GM18870 (cell line): ENCODE measurements around the gene REPS1.
"Not testable (repeated sequence)": the region's sequence is repeated elsewhere in the genome, so short reads cannot be mapped to it uniquely, and the experiment has no call there.

ENCODE experiments used
- ATAC-seq: cut with Tn5 transposase; IDR thresholded peaks from one replicate; pipeline ENCODE4 v1.9.1; 2021; ENCODE audit warnings: moderate library complexity; ENCODE audit not compliant: unreplicated experiment

The REPS1 gene, protein sequence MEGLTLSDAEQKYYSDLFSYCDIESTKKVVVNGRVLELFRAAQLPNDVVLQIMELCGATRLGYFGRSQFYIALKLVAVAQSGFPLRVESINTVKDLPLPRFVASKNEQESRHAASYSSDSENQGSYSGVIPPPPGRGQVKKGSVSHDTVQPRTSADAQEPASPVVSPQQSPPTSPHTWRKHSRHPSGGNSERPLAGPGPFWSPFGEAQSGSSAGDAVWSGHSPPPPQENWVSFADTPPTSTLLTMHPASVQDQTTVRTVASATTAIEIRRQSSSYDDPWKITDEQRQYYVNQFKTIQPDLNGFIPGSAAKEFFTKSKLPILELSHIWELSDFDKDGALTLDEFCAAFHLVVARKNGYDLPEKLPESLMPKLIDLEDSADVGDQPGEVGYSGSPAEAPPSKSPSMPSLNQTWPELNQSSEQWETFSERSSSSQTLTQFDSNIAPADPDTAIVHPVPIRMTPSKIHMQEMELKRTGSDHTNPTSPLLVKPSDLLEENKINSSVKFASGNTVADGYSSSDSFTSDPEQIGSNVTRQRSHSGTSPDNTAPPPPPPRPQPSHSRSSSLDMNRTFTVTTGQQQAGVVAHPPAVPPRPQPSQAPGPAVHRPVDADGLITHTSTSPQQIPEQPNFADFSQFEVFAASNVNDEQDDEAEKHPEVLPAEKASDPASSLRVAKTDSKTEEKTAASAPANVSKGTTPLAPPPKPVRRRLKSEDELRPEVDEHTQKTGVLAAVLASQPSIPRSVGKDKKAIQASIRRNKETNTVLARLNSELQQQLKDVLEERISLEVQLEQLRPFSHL

DNA sequence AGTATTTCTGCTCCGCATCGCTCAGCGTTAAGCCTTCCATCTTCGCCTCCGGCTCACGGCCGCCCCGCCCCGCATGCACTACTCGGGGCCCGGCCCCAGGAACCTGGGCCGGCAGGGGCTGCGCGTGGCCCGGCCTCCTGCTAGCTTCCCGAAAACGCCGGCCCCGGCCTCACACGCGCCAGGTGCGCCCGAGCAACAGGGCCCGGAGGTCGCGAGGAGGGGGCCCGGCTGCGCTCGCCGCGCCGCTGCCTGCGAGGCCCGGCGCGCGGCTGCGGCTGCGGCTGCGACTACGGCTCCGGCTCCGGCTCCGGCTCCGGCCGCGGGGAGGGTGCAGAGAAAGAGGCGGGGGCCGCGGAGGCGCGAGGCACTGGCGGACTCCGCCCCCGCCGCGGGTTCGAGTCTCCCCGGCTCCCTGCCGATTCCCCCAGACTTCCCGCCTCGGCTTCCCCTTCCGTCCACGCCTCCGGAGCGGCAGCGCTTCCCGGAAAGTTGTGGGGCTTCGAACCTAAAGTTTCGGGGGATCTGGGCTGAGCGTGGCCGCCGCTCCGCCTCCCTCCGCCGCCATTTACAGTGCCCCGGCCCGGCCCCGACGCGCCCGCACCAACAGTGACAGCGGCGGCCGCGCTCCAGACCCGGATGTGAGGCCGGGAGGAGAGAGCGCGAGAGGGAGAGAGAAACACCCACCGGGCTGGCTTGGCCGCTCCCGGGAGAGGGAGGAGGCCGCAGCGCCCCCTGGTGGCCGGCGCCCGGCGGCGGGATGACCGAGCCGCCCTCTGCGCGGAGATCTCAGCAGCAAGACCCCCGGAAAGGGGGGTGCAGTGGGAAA is at the start of gene REPS1:
REPS1 (minus strand) TSS at position 611 of the 826 bp plus-strand sequence; CDS start at position 40, 571 bp downstream.
- peak; percentile 75 for ATAC-seq

DNA sequence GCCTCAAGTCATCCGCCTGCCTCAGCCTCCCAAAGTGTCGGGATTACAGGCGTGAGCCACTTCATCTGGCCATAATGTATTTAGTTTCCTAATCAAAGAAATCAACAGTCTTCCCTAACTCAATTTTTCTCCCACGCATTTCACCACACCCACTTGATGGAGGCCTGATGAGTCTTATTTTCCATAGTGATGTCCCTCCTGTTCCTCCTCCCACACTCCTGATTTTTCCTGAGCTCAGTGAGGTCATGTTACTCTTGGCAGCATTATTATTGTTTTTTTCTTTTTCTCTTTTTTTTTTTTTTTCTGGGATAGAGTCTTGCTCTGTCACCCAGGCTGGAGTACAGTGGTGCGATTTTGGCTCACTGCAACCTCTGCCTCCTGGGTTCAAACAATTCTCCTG is 49.4 kb upstream of the REPS1 start:
- no peak for ATAC-seq

DNA sequence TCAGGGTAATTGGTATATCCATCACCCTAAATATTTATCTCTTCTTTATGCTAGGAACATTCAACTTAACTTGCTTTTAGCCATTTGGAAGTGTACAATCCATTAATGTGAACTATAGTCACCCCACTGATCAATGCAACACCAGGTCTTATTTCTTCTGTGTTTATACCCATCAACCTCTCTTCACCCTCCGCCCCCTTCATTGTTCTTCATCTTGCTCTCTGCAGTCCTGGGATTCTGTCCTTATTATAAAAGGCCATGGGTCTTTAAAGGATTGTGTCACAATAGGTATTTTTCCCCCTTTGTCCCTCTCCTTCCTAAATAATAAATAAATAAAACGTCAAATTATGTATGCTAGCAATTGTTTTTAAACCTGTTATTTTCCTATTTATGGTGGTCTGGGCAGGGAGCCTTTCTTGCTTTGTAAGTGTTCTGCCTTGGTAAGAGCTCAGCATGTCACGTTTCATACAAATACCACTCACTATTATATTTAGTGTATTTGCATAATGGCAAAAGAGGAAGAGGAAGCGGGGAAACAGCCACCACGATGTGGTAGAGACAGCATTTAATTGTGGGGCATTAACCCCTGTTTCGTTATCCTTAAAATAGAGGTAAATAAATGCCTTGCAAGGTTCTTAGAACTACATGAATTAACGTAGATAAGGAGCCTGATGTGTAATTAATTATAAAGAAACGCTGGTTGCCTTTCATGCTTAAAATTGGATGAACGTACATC is 42.3 kb upstream of the REPS1 start:
- ATAC-seq, result peak; percentile 76

DNA sequence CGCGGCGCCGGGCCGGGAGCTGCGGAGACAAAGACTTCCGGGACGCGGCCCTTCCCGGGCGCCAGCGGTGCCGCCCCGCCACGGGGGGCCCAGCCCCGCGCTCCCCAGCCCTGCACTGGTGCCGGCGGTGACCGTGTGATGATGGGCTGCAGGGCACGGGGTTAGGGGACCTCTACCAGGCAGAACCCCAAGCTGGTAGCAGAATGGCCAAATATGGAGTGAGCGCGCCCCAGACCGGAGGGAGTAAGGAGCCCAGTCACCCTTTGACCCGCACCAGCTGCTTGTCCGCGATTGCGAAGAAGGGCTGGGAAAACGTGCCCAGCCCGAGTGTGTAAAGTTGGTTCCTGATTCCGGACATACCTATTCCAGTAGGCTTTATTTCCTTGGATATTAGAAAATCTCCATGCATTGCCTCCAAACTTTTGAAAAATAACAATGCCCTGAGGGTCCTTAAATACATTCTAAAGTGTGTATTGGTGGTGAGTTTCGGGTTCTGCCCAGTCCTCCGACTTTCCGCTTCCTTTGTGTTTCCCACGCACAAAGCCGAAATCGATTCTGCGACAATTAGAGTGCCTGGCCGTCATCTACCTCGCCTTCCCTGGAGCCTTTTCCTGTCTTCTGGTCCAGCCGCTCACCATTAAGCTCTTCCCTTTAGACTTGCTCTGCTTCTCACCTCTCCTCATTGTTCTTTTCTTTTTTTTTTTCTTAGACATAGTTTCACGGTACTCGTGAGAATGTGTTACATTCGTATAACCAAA is 41.6 kb upstream of the REPS1 start:
- ATAC-seq, result peak; percentile 26

DNA sequence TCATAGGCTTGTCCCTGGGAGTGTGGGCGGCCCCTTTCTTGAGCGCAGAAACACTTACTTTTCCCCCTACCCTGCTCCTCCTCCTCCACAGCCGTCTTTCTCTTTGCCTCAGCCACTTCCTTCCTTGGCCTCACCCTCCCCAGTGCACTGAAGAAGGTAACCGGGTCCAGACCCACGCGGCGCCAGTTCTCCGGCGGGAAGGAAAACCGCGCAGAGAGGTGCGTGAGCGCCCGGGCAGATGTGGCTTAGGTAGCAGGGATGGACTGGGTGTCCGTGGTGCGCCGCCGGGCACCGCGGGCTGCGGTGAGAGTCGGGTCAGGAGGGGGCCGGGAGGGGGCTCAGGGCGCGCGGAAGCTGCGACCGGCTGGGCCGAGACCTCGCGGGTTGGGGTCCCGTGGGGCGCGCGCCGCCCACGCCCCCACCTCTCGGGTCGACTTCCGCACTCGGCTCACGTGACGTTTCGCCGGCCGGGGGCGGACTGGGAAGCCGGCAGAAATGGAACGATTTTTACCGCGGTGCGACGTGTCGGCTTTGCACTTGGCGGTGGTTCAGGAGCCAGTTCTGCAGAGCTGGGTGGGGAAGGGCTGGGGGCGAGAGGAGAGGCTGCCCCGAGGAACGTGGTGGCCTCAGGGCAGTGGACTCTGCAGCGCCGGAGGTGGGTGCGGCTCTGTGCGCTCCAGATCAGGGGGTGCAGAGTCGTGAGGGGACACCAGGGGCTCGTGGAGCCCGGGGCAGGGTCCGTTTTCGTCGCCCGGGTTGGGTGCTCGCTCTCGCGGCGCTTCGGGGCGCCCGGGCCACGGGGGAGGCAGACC is 40.8 kb upstream of the REPS1 start, which contains the start of gene ABRACL:
ABRACL (plus strand) TSS at position 88 of the 812 bp plus-strand sequence. CDS start 5,416 bp downstream, outside the sequence.
- peak; percentile 44 for ATAC-seq

DNA sequence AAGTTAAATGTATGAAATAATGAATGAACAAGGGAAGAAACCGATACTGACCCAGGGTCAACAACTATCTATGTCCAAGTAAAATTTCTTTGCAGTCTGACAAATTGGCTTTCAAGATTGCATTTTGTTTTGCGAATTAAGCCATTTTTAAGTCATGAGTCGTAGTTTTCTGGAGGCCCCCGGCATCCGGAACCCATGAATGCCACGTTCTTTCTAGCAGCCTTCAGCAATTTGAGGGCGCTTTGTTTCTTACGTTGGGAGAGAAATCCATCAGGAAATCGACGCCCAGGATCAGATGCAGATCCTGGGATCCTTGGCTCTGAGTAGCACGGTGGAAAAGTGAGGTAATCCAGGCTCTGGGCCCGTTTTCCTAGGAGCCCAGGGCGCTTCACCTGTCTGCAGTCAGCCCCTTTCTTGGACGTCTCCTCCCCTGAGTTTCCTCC is 40.2 kb upstream of the REPS1 start:
- peak; percentile 3 for ATAC-seq

DNA sequence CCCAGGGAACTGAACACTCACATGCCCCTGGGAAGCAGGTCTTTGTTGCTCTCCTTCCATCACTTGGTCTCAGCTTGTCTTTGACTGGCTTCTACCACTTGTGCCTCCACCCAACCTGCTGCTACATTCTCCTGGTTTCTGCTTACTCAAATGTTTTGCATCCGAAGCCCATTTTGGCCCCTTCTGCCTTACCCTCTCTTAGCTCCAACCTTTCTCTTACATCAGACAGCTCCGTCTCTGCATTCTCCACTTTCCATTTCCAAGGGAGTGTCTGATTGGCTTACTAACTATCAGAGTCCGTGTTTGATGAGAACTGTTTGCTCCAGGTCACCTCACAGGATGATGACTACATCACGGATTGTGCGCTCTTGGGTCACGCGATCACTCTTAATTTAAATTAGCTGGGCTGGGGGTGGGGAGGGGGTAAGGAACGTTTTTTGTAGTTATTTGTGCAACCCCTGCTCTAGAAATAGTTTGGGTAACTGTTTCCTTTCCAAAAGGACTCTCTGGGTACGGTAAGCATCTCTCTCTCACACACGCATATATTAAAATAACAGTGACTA is 39.6 kb upstream of the REPS1 start:
- ATAC-seq, result no peak

DNA sequence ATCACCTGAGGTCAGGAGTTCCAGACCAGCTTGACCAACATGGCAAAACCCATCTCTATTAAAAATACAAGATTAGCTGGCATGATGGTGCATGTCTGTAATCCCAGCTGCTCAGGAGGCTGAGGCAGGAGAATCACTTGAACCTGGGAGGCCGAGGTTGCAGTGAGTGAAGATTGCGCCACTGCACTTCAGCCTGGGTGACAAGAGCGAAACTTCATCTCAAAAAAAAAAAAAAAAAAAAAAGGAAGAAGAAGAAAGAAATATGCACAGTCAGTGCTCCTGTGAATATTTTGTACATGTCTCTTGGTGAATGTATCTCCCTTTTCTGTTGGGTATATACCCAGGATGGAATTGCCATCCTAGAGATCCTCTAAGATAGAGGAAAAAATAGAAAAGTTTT is 37.4 kb upstream of the REPS1 start:
- ATAC-seq, result not testable (repeated sequence)

DNA sequence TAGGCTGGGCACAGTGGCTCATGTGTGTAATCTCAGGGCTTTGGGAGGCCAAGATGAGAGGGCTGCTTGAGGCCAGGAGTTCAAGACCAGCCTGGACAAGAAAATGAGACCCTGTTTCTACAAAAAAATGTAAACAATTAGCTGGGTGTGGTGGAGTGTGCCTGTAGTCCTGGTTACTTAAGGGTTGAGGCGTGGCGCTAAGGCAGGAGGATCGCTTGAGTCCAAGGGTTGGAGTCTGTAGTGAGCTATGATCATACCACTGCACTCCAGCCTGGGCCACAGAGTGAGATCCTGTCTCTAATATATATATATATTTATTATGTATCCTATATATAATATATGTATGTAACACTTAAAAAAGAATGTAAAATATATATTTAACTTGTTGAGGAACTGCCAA is 32.6 kb upstream of the REPS1 start:
- no peak for ATAC-seq

DNA sequence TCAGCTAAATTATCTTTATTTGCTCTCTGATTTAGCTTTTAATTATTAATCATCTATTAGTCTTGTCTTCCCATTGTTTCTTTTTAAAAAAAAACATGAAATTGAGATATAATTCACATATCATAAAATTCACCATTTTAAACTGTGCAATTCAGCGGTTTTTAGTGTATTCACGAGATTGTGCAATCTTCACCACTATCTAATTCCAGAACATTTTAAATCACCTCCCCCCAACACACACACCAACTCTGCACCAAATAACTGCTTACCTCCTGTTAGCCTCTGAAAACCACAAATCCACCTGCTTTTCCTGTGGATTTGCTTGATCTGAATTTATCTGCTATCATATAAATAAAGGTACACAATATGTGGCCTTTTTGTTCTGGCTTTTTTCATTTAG is 31.7 kb upstream of the REPS1 start:
- ATAC-seq, result no peak

DNA sequence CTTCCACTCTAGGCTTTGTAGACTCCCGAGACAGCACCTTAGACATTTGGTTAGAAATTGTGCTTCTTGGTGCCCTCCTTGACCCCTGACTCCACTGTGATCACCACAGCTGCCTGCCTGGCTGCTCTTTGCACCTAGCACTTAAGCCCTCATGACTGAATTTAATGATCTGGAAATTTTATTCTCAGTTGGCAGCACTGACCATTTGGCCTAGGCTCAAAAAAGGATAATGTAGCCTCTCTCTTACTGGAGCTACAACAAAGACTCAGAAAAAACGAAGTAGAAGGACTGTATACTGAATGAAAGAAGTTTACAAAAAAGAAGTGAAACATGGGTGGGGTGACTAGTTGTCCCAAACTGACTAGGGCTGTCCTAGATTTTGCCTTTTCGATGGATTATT is 29.2 kb upstream of the REPS1 start:
- ATAC-seq, result no peak

DNA sequence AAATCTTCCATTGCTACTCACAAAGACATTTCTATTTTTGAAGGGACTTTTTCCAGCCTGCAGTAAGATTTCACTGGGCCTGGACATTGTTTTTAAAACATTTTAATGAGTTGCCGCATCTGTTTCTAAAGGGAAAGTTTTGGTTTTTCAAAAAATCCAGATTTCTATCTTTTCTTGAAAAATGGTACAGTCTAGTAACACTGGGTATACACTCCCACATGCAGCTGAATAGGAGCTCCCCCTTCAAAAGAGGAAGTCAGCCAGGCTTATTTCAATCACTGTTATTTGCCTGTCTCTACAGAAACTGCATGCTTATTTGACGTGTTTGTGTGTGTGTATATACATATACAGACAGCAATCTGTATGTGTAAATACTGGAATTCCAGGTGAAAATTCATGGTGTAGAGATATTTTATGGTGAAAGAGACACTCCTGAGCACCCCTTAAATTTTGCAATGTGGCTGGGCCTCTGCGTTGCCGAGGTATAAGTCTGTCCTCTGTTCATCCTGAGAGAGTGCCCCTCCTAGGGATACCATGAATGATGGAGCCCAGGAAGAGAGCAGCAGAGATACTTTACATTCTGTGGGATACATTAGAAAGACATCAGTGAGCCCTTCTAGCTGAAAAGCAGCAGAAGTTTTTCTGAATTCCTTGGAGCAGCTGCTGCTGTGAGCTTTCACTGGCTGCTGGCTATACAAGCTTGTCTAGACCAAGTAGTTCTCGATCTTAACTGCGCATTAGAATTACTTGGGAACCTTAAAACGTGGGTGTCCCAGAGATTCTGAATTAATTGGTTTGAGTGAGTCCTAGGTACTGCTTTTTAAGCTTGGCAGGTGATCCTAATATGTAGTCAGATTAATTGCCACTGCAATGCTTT is 28.5 kb upstream of the REPS1 start:
- ATAC-seq, result peak; percentile 80

DNA sequence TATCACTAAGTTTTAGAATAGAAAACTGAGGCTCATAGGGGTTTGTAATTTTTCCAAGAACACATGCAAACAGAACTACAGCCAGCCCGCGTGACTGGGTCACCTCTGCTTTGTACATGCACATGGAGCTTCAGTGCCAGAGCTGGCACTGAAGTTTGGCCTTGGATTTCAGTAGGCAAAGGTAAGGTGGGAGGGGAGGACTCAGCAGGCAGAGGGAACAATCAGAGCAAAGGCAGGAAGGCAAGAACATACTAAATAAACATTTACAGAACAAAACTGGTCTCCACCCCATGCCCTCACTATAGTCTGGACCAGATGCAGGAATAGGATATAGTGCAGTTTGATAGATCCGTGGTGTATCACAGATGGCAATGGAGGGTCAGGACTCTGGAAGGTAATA is 26.9 kb upstream of the REPS1 start:
- ATAC-seq, result no peak

DNA sequence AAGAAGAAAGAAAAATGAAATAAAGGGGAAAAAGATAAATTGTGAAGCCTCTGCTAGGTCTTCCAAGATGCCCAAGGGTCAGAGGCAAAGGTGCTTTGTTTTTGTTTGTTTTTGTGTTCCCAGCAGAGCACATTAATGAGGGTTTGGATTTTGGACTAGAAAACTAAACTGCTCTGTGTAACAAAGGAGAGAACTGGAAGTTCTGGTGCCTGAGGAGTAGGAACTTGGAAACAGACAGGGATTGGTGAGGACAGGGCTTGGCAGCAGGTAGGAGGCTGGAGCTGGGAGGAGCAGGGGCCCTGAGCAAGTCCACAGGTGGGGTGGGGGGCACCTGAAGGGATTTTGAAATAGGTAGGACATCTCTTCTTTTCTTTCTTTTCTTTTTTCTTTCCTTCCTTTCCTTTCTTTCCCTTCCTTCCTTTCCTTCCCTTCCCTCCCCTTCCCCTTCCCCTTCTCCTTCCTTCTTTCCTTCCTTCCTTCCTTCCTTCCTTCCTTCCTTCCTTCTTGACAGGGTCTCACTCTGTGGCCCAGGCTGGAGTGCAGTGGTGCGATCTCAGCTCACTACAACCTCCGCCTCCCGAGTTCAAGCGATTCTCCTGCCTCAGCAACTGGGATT is 25.2 kb upstream of the REPS1 start:
- no peak for ATAC-seq

DNA sequence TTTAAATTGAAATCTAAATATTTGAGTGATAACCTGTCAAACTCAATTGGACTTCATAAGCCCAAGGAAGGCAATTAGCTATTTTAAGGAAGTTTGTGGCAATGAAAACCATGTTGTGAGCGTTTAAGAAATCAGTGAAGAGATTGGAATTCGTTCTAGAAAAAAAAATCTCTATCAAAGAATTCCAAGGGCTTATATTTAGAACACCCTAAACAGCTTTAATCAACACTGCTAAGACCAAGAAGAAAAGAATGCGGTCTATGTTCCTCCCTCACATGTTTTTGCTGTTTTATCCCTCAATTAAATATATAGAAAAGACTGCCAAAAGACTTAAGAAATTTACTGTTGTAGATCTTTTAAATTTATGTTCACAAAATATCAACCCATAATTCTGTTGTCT is 23.9 kb upstream of the REPS1 start:
- no peak for ATAC-seq

DNA sequence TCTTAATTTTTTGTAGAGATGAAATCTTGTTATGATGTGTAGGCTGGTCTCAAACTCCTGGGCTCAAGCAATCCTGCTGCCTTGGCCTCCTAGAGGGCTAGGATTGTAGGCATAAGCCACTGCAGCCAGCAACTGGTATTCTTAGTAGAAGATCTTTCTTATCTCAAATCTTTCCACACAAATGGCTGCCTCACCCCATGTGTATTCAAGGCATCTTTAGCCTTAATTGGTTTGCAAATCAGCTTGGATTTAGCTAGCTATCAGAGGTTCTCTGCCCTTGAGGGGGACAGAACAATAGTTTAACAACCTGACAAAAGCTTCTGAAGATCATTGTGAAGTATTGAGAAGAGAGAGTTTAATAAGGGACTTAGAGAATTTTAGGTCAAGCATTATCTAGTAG is 22.6 kb upstream of the REPS1 start:
- ATAC-seq, result no peak

DNA sequence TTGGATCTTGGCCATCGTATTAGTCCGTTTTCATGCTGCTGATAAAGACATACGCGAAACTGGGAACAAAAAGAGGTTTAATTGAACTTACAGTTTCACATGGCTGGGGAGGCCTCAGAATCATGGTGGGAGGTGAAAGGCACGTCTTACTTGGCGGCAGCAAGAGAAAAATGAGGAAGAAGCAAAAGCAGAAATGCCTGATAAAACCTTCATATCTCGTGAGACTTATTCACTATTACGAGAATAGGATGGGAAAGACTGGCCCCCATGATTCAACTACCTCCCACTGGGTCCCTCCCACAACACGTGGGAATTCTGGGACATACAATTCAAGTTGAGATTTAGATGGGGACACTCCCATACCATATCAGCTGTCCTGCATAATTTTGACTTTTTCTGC is 20.1 kb upstream of the REPS1 start:
- ATAC-seq, result no peak
